Gastroesophageal sphincter (tissue), 4 donors: Measurements from ENCODE around the gene GTPBP1. TPM values are rescaled to one million over a fixed set of nuclear protein-coding genes. Genes with fewer than 3 reads are reported as not detected.
A peak's percentile ranks its signal among the peaks of the same experiment; 100 is the strongest.

Experiments
- ATAC-seq: fragments of 150-250 bp; one replicate; pipeline ENCODE4 v1.9.1; 2016; ENCODE audit warnings: mild to moderate bottlenecking, moderate library complexity
- H3K27ac ChIP-seq, 4 donors: fragments of 200-600 bp; sonication (generic) in 3 of 4; 1 replicate in 3 of 4; 2 replicates in 1 of 4; pipeline ENCODE4 v1.5.1; 2016 to 2019
- H3K27me3 ChIP-seq: fragments of 200-600 bp; sonication (generic); one replicate; pipeline ENCODE4 v1.5.1; 2019
- H3K36me3 ChIP-seq, 2 donors: fragments of 200-600 bp; sonication (generic); one replicate each; pipeline ENCODE4 v1.5.1; 2019; ENCODE audit warnings: control low read depth in 1 of 2
- H3K4me1 ChIP-seq, 3 donors: fragments of 200-600 bp; sonication (generic); 1 replicate in 2 of 3; 2 replicates in 1 of 3; pipeline ENCODE4 v1.5.1; 2016 to 2019; ENCODE audit warnings: control low read depth in 2 of 3
- H3K4me3 ChIP-seq, 2 donors: fragments of 200-600 bp; sonication (generic); one replicate each; pipeline ENCODE4 v1.5.1; 2019; ENCODE audit warnings: mild to moderate bottlenecking in 1 of 2, moderate library complexity in 1 of 2
- H3K9me3 ChIP-seq, 3 donors: fragments of 200-600 bp; sonication (generic); one replicate each; pipeline ENCODE4 v1.5.1; 2017 to 2019; ENCODE audit warnings: control low read depth in 2 of 3
- CTCF ChIP-seq, 4 experiments: fragments of 200-600 bp in 2 of 4; fragments of 450-650 bp in 2 of 4; sonication (generic) in 1 of 4; IDR thresholded peaks; one replicate each; pipeline ENCODE4 v1.5.1; 2017 to 2019; ENCODE audit warnings: antibody characterized with exemption in 4 of 4, mild to moderate bottlenecking in 2 of 4, moderate library complexity in 2 of 4
- EP300 ChIP-seq: sonication (generic); formaldehyde crosslinking; IDR thresholded peaks from one replicate; pipeline ENCODE4 v1.6.1; 2017; ENCODE audit warnings: antibody characterized with exemption, mild to moderate bottlenecking
- POLR2A ChIP-seq, 2 donors: fragments of 450-650 bp; IDR thresholded peaks; one replicate each; pipeline ENCODE4 v1.6.1; 2017; ENCODE audit warnings: antibody characterized with exemption in 2 of 2, mild to moderate bottlenecking in 2 of 2, moderate library complexity in 1 of 2
- POLR2AphosphoS5 ChIP-seq: sonication (generic); formaldehyde crosslinking; IDR thresholded peaks from one replicate; pipeline ENCODE4 v1.6.1; 2017; ENCODE audit warnings: antibody characterized with exemption
- WGBS, 2 donors: methylation state at CpG; one replicate each; pipeline ENCODE4 v1.1.5; 2018; ENCODE audit warnings: low coverage in 1 of 2; 5-methylcytosine and 5-hydroxymethylcytosine counted together
- total RNA-seq, 4 donors: library from RNA; depleted of rRNA; stranded (reverse); fragments of >200 nt; gene quantifications; one replicate each; pipeline ENCODE4 v1.1.0, GENCODE V29; 2016

The GTPBP1 gene
- total RNA-seq, 4 donors from 2014 or later, result 46.9 to 63.0 (median 51.6) TPM

GRCh38 chr22:38742176-38742942, 36.6 kb downstream of the GTPBP1 start:
- Histone ChIP-seq H3K27me3 (no peaks in the 10 kb centered on the region), H3K4me1 (no peaks in the 10 kb centered on the region), H3K27ac (peak overlapping the region in 1 of 4 donors; percentile 85), H3K4me3 (no peak overlapping the region), H3K9me3 (no peaks in the 10 kb centered on the region), H3K36me3 (peaks cover 5 to 100% of the 10 kb centered on the region in 2 donors)
- WGBS, 2 donors, result 70 to 86% methylated on average over 5 to 15 of the region's 25 CpGs
- TF ChIP-seq EP300, result no peak
- no peak for TF ChIP-seq CTCF (IDR thresholded peaks at IDR 0.05)
- TF ChIP-seq POLR2A (IDR thresholded peaks at IDR 0.05), result no peak
- TF ChIP-seq POLR2AphosphoS5, result no peak
- no peak for ATAC-seq

GRCh38 chr22:38744981-38745380, 39.2 kb downstream of the GTPBP1 start:
- Histone ChIP-seq H3K36me3 (peaks cover 3 to 100% of the 10 kb centered on the region in 2 donors), H3K9me3 (no peaks in the 10 kb centered on the region), H3K27me3 (no peaks in the 10 kb centered on the region), H3K4me1 (no peaks in the 10 kb centered on the region), H3K27ac (no peak overlapping the region), H3K4me3 (no peak overlapping the region)
- TF ChIP-seq POLR2A (IDR thresholded peaks at IDR 0.05), result no peak
- no peak for TF ChIP-seq CTCF (IDR thresholded peaks at IDR 0.05)
- TF ChIP-seq EP300, result no peak
- TF ChIP-seq POLR2AphosphoS5, result no peak
- 83% methylated on average over 2 of the region's 6 CpGs; no CpG with 5 or more reads in 1 of the 2 donors for WGBS, 2 donors
- ATAC-seq, result no peak

- H3K27me3 ChIP-seq, result no peaks in the 10 kb centered on the region
- no peak overlapping the region for H3K4me3 ChIP-seq
- TF ChIP-seq POLR2A (IDR thresholded peaks at IDR 0.05) (no peak), EP300 (no peak), POLR2AphosphoS5 (no peak), CTCF (IDR thresholded peaks at IDR 0.05) (no peak)
- H3K36me3 ChIP-seq, result peaks cover under 1 to 100% of the 10 kb centered on the region in 2 donors
- no peaks in the 10 kb centered on the region for H3K9me3 ChIP-seq
- no peak for ATAC-seq
- peaks cover 0 to 8% (median 0%) of the 10 kb centered on the region in 3 donors for H3K4me1 ChIP-seq
- no peak overlapping the region for H3K27ac ChIP-seq
- 70 to 81% methylated on average over 2 to 4 of the region's 14 CpGs for WGBS, 2 donors
These were observed 40.1 kb downstream of the GTPBP1 start for GRCh38 chr22:38745676-38746460.

- Histone ChIP-seq H3K4me1 (peaks cover 4 to 36% (median 4%) of the 10 kb centered on the region in 3 donors), H3K9me3 (no peaks in the 10 kb centered on the region), H3K4me3 (no peak overlapping the region), H3K27me3 (no peaks in the 10 kb centered on the region), H3K27ac (no peak overlapping the region), H3K36me3 (peaks cover 3 to 100% of the 10 kb centered on the region in 2 donors)
- no peak for ATAC-seq
- 64 to 76% methylated on average over 2 to 9 of the region's 14 CpGs for WGBS, 2 donors
- no peak for TF ChIP-seq EP300
- TF ChIP-seq POLR2A (IDR thresholded peaks at IDR 0.05), result no peak
- no peak for TF ChIP-seq POLR2AphosphoS5
- TF ChIP-seq CTCF (IDR thresholded peaks at IDR 0.05), result no peak
These were observed 42.9 kb downstream of the GTPBP1 start for GRCh38 chr22:38748487-38749136.
